OCI-LY7 (cell line): ENCODE measurements around the gene STON1.

ENCODE experiments used
- EZH2phosphoT487 ChIP-seq: fragments of 200-600 bp; sonication (generic); IDR thresholded peaks from 2 replicates; pipeline ENCODE4 v1.6.1; 2018; ENCODE audit warnings: low read depth, borderline replicate concordance, mild to moderate bottlenecking, mixed run types, antibody characterized with exemption, low read length, moderate library complexity, mixed read lengths
- TF ChIP-seq, protein P1 (sequence below): fragments of 200-600 bp; sonication (generic); conservative IDR thresholded peaks from 2 replicates; pipeline ENCODE4 v1.5.1; 2014; ENCODE audit warnings: mild to moderate bottlenecking, antibody characterized with exemption, low read length, moderate library complexity, mixed read lengths

DNA sequence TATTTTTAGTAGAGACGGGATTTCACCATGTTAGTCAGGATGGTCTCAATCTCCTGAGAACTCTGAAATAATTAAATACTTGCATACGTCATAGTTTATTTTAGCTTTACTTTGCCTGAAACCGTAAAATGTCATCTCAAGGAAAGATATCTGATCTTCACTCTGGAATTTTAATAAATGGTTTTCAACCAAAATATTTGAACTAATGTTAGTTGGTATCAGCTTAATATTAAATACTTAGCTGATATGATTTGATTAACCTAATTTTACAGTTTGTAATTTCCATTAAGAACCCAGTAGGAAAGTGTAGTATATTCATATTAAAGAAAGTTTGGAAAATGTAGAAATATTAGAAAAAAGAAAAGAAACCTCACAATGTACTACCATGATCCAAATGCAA lies 41.4 kb upstream of the STON1 start:
- TF ChIP-seq, protein P1, sequence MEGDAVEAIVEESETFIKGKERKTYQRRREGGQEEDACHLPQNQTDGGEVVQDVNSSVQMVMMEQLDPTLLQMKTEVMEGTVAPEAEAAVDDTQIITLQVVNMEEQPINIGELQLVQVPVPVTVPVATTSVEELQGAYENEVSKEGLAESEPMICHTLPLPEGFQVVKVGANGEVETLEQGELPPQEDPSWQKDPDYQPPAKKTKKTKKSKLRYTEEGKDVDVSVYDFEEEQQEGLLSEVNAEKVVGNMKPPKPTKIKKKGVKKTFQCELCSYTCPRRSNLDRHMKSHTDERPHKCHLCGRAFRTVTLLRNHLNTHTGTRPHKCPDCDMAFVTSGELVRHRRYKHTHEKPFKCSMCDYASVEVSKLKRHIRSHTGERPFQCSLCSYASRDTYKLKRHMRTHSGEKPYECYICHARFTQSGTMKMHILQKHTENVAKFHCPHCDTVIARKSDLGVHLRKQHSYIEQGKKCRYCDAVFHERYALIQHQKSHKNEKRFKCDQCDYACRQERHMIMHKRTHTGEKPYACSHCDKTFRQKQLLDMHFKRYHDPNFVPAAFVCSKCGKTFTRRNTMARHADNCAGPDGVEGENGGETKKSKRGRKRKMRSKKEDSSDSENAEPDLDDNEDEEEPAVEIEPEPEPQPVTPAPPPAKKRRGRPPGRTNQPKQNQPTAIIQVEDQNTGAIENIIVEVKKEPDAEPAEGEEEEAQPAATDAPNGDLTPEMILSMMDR: no peak
- TF ChIP-seq EZH2phosphoT487: no peak
